ENCODE measurements around the gene STK32B. TPM values are rescaled to one million over a fixed set of nuclear protein-coding genes. Genes with fewer than 3 reads are reported as not detected.

The STK32B gene
- total RNA-seq, 1 donor from 2014 or later, result 4.3 TPM

DNA sequence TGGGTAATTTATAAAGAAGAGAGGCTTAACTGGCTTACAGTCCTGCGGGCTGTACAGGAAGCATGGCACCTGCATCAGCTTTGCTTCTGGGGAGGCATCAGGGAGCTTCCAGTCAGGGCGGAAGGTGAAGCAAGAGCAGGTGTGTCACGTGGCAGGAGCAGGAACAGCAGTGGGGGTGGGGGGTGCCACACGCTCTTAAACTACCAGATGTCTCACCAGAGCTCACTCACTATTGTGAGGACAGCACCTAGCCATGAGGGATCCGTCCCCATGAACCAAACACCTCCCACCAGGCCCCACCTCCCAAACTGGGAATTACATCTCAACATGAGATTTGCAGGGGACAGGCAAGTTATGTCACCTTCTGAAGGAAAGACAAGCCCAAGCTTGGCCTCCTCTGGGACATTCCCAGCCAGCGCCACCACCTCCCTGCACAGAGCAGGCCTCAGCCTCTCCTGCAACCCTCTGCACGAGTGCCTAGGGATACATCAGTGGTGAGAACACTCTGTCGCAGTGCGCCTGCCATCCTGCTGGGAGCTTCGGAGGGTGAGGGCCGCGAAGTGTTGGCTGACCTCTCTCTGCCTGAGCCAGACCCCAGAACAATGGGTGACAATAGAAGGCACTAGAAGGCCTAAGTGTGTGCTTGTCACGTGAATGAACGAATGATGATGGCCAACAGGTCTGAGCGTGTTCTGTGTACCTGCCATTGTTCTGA is 412.8 kb downstream of the STK32B start:
- DNase-seq (ENCODE audit: low spot score), result peak; percentile 78

DNA sequence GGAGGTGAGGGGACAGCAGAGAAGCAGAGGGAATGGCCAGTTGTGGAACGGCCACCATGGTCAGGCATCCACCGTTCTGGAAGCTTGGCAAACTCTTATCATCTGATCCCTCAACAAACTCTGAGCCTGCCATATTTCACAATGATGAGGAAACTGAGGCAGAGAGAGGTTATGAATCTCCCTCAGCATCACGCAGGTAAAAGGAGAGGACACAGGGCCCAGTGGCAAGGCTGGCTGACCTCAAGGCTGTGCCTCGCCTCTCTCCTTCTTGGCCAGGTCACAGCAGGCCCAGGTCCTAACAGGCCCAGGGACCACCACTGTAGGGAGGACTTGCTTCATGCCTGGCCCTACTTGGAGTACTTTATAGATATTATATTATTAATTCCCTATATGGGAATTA is 414.2 kb downstream of the STK32B start:
- DNase-seq (ENCODE audit: low spot score), result peak; percentile 72

DNA sequence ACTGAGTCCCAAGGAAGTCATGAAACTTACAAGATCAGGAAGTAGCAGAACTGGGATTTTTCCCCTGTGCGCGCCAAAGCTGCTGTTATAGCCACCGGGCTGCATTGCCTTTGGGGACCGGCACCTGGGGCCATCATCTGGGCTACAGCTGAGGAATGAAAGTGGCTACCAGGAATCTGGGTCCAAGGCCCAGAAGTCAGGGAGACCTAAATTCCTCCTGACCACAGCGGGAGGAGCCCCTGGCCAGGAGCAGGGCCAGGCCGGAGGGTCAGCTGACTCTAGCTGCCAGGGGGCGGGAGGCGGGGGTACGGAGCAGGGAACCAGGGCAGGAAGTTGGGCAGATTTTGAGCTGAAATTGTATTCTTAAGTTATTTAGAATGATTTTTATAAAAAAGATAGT is 414.7 kb downstream of the STK32B start:
- DNase-seq (ENCODE audit: low spot score), result peak; percentile 60

DNA sequence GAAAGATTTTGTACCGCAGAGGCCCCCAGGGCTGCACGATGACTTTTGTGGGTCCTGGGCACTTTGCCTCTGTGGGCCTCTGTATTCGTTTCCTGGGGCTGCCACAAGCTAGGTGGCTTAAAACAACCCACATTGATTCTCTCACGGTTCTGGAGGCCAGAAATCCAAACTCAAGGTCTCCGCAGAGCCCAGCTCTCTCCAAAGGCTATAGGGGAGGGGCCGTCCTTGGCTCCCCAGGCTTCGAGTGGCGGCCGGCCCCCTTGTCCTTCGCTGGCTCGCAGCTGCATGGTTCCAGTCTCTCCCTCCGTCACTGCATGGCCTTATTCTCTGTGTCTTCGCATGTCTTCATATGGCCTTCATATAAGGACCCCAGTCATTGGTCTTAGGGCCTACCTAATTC is 415.8 kb downstream of the STK32B start:
- peak; percentile 53 for DNase-seq (ENCODE audit: low spot score)

DNA sequence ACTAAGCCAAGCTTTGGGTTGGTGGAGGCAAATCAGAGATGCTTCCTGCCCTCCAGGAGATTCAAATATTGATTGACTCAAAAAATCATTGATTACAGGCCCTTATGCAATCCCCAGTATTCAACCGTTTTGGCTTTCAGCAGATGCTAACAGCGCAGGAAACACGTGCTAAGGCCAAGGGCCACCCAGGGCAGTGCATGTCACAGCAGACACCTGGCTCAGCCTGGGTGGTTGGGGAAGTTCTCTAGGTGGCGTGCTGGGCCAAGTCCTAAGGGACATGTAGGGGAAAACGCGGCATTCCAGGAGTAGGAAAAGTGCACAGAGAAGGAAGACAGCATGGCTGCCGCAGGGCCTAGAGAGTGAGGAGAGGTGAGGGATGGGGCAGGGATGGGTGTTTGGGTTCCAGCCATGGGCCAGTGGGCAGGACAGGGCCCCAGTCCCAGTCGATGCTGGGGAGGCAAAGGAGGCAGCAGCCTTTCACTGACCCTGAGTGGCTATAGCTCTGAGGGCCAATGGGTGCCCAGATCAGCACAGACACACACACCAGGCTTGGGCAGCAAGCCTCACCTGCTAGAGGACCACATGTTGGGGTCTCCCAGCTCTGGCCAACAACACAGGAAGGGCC is 418.0 kb downstream of the STK32B start:
- DNase-seq (ENCODE audit: low spot score), result peak; percentile 35

DNA sequence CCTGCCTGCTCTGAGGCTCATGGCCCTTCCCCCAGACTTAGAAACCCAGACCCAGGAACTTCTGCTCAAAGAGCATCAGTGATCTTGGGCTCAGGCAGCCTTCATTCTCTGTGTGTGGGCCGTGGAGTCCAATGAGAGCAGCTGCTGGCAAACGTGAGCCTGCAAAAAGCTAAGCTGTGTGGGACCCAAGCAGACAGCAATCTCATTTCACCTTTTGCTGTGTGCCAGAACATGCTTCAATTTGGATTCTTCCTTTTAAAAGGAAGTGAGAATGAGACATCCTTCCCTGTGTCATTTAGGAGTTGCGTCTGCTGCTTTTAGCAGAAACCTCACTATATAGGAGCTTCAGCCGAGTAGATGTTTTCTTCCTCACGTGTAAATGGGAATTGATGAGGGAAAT is 418.6 kb downstream of the STK32B start:
- no peak for DNase-seq (ENCODE audit: low spot score)

DNA sequence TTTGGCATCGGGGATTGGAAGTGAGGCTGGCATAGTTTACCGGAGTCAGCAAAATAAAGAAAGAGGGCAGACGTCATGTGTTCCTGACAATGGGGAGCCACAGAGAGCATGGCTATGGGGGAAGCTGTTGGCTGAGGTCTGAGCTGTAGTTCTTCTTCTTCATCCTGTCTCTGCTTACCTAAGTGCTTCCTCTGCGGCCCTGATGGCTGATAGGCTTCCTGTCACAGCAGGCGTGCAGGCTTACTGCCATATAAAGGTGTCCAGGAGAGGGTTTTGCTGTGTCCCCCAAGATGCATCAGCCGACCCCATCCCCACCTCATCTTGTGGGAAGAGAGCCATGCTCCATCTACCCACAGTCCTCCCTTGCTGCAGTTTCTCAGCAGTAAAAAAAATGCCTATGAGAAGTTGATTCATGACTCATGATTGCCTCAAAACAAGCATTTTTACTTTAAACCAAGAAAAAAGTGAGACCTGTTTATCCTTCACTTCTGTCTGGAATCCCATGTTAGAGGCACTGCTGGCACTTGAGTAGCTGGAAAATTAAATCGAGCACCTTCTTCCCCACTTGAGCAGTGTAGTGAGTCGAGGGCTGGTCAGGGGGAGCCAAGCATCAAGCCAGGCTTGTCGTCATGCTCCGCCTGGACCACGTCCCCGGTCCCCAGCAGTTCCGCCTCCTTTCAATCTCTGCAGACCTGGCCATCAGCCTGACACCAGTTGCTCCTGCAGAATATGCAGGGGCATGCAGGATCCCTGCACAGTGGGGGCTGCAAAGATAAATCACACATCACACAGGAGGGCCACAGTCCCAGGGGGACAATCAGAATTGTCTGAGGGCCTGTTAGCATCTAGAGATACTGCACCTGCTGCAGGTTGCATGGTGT is 419.3 kb downstream of the STK32B start:
- no peak for DNase-seq (ENCODE audit: low spot score)

DNA sequence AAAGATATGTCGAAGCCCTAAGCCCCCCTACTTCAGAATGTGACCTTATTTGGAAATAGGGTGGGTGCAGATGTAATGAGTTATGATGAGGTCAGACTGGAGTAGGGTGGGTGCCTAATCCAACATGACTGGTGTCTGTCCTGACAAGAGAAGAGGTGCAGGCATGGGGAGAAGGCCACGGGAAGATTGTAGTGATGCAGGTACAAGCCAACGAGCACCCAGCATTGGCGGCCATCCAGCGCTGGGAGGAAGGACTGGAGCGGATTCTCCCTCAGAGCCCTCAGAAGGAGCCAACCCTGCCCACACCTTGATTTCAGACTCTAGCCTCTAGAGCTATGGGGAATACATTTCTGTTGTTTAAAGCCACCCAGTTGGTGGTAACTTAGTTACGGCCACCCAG is 419.9 kb downstream of the STK32B start:
- DNase-seq (ENCODE audit: low spot score), result no peak

DNA sequence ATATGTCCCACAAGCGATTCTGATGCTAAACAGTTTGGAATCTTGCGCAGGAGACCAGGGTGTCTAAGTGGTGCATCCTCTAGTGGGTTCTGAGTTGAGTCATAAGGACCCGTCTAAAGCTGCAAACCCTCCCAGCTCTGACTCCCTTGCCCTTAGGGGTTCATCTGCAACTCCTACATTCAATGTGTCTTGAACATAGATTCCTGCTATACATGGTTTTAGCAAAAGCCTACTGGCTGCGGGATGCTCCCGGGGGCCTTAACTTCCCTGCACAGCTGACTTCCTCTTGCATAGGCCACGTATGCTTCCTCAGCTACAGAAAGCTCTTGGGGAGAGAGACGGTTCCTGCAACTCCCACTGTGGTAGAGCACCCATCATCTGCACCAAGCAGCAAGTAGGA is 420.4 kb downstream of the STK32B start:
- no peak for DNase-seq (ENCODE audit: low spot score)

DNA sequence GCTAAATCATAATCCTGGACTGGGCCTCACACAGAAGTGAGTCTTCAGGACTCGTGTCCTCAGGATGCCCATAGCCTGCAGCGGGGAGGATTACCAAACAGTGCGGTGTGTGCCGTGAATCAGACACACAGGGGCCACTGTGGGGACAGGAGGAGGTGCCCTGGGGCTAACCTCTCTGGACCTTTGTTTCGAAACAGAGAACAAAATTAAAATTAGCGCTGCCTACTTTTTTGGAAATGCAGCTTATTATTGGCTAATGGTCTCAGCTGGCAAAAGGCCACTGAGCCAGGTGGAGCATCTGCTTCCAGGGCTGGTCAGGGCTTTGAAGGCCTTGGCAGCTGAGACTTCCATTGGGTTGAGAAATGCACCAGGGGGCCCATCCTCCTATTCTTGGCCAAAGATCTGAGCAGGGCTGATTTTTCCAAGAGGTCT is 420.9 kb downstream of the STK32B start:
- no peak for DNase-seq (ENCODE audit: low spot score)

DNA sequence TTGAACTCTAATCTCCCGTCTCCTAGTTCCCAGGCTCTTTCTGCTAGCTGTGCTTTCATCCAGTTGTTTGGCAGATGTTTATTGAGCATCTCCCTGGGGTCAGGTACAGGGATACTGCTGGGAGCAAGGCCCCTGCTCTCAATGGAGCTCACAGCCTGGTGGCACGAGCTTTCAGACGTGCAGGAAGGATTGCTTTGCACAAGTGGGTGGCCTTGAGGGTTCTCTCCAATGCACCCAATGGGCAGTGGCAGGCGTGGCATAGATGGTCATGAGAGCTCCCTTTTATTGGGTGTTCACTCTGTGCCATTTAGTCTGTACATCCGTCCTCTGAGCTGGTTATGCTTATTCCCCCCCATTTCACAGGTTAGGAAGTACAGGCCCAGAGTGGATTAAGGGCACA is 421.8 kb downstream of the STK32B start:
- no peak for DNase-seq (ENCODE audit: low spot score)

DNA sequence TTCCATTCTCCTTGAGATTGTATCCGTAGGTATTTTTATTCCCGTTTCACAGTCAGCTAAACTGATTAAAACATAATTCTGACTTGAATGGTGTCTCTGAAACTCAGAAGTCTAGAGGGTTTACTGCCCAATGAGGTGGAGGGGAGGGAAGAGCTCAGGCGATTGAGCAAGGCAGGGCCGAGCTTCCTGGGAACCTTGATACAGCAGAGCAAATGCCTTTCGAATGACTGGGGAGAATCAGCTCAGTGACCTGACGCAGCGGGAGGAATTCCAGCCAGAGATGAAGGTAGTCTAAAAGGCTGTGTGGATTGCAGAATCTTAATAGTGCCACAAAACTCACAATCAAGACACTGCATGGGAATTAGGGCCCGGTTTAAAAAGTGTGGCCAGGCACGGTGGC is 423.5 kb downstream of the STK32B start:
- no peak for DNase-seq (ENCODE audit: low spot score)

DNA sequence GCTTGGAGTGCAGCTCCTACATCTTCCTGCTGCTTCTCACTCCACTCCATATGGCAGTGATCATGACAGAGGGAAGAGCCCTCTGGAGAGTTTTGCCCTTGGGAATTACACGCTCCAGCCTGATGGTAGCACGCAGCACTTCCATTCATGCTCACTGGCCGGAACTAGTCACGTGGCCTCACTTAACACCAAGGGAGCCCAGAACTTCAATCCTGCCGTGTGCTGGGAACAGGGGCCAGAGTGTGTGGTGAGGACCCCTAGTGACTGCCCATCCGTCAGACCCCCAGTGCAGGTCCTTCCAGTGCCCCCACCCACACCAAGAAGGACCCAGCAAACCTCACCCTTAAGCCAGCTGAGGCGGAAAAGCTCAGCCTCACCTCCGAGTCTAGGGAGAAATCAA is 426.3 kb downstream of the STK32B start:
- no peak for DNase-seq (ENCODE audit: low spot score)

DNA sequence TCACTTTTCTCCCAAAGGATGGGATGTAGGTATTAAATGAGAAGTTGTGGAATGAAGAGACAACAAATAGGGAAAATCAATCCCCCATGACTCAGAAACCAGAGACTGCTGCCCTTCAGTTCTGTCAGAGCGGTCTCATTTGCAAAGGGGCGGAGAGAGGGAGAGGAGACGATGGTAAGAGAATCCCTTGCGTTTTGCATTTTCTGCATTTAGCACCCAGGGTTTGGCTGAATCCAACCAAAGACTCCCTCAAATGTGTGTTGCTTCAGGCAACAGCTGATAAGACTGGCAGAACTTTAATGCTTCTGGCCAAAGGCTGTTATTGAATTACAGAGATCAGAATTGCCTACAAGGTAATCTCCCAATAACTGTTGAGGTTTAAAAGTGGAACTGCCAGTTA is 426.9 kb downstream of the STK32B start:
- no peak for DNase-seq (ENCODE audit: low spot score)

DNA sequence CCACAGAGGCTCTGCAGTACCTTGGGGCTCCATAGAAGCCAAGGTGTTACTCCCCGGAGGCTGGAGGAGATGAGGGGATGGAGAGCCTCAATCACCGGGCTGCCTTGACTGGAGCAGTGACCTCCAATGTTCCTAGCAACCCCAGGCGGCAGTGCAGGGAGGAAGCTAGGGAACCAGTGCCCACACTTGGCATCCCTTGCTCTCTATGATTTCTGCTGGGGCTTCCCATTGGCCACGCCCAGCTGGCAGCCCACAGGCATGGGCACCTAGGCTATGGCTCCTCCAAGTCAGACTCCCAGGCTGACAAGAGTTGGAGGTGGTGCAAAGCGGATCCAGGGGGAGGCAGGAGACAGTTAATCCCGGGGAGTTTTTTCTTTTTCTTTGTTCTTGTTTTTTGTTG is 427.4 kb downstream of the STK32B start:
- peak; percentile 81 for DNase-seq (ENCODE audit: low spot score)

DNA sequence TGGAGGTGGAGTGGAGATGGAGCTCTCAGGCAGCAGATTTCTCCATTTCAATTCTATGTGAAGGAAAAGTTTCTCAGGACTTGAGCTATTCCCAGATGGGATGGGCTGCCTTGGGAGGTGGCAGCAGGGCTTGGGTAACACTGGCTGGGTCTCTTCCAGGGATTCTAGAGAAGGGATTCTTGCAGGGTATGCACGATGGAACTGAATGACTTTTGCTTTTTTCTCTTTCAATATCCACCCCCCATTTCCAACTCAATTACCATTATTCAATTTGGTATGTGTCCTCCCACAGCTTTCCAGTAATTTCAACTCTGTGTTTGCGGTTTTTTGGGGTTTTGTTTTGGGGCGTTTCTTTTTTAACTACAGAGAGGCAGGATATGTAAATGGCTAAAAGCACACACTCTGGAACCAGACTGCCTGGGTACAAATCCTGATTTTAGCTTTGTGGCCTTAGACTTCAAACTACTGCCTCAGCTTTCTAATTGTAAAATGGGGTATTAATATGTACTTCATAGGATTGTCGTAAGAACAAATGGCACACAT is 428.3 kb downstream of the STK32B start:
- no peak for DNase-seq (ENCODE audit: low spot score)

DNA sequence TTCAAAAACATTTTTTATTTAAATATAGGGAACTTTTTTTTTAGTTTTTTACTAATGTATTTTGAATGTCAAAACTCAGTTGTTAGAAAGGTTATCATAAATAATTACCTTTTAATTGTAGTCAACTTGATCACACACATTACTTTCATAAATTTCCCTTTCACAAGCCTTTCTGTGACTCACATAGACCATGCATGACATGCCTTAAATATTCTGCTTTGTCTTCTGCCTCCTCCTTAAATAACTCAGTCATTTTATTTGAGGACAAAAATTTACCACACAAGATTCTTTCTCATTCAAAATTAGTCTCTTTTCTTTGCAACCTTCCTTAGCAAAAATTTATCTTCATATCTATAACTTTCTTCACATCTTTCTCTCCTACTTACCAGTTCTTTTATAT is 437.1 kb downstream of the STK32B start:
- no peak for DNase-seq (ENCODE audit: low spot score)

DNA sequence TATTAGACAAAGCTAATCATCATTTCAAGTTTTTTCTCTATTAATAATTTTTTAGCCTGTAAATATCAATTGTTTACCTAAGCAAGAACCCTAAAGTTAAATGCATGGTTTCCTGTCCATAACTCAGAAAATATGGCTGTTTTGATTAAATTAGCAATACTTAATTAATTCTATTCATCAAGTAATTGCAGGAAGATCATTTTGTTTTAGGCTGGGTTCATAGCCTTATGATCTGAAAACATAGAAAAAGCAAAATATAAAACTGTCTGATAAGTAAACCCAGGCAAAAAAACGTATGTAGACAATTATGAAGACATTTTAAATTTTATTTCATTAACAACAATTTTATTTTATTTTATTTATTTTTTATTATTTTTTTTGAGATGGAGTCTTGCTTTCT is 438.0 kb downstream of the STK32B start:
- no peak for DNase-seq (ENCODE audit: low spot score)

DNA sequence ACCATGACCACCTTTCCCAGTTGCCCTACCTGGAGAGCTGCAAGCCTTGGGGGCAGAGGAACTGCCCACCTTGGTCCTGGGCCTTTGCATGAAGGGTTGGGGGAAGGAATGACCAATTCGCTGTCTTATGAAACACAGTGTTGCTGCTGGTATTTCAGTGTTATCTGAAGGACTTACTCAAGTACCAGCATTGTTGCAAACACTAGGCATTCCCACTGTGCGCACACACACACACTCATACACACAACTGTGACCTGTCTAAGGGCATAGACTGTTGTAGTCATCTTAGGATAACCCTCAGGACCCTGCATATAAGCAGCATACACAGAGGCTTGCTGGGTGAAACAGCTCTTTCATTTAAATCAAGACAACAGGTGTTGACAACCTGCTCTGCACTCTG is 446.2 kb downstream of the STK32B start:
- no peak for DNase-seq (ENCODE audit: low spot score)

DNA sequence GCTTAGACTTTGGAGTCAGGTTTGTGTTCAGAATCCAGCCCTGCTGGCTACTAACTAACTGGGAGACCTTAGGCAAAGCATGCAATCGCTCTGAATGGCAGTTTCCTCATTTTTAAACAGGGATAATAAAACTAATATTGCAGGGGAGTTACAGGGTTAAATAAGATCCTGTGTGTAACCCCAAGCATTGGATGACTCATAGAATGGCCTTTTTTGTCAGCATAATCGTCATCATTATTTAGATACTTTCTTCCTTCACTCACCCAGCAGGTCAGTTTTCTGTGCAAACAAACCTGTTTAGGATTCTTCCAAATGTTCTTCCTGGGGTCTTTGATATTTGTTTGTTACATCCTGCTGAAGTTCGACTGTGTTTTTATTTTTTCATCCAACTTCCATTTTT is 448.9 kb downstream of the STK32B start:
- no peak for DNase-seq (ENCODE audit: low spot score)

DNA sequence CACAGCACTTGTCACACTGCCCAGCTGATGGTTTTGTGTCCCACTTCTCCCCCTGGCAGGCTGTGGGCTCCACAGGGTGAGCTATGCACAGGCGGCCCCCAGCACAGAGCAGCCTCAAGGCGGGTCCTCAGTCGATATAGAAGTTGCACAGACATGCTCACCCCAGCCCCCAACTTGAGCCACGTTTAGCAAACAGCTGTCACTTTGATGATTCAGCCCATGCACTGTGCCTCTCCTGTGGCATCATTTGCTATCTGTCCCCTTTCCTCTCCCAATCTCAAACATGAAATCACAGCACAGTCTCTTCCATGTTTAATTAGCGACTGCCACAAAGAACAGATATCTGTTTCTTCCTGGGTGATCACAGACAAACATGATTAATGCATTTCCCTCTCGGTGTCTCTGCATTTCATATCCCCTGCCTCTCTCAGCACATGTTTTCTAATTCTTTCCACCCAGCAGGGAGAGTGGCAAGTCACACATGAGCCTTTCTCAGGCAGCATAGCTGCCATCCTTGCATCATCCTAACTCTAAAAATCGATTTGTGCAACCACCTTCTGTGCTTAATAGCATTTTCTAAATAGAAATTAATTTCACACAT is 452.2 kb downstream of the STK32B start:
- no peak for DNase-seq (ENCODE audit: low spot score)

DNA sequence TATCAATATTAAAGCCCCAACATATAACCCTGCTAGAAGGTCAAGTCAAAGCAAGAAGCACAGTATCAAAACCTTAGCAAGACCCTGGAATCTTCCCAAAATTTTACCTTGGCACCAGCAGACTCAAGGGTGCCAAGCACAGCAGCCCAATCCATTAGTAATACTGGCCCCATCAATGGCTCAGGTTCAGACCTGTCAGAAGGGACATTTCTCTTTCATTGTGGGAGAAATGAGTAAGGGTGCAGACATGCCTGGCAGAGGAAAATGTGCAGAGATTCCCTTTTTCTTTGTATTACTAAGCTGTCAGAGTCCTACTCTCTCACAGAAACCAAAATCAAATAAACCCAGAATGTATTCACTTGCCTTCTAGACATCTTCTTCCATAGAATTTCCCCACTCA is 453.2 kb downstream of the STK32B start:
- no peak for DNase-seq (ENCODE audit: low spot score)
